Right hindlimb (tissue), 1 donor: ENCODE measurements around the gene CLCNKB.
"Not testable (repeated sequence)": the region's sequence is repeated elsewhere in the genome, so short reads cannot be mapped to it uniquely, and the experiment has no call there.

Source experiments
- DNase-seq: peaks from one replicate; pipeline ENCODE4 v3.0.0-alpha.2; 2018

Gene CLCNKB

DNA sequence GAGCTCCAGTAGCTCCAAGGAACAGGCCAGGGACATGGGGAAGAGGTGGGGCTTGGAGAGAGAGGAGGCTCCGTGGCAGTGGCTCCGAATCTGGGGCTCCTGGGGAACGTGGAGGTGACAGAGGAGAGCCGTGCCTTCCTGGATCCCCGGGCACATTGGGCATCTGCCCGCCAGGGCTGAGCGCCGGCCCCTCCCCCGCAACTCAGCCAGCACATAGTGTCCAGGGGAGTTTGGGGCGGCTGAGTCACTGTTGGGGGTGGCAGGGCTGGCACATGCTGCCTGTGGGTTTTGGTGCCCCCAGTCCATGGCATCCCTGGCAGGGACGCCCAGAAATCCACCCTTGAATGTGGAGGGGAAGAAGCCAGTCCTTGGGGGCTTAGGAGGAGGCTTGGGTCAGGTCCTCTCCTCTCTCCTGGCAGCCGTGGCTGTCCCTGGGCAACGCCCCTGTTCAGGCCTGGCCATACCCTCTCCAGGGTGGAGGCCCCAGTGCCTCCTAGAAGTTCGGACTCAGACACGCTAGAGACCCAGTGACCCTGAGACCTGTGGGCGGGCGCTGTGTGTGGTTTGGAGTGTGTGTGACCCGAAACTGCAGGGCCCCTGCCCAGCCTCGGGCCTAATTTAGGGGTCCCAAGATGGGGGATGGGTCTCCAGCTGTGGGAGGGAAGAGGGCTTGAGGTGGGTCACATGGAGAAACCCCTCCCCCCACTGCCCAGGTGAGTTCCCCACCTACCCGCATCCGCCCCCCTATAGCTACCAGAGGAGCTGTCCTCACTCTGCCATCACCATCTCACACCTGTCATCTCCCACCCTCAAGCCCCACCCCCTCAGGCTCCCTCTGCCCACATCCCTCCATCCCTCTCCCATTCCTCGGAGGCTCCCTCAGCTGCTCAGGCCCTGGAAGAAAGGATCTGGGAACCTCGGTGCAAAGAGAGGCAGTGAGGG is 27.4 kb upstream of the CLCNKB start:
- DNase-seq, result no peak

DNA sequence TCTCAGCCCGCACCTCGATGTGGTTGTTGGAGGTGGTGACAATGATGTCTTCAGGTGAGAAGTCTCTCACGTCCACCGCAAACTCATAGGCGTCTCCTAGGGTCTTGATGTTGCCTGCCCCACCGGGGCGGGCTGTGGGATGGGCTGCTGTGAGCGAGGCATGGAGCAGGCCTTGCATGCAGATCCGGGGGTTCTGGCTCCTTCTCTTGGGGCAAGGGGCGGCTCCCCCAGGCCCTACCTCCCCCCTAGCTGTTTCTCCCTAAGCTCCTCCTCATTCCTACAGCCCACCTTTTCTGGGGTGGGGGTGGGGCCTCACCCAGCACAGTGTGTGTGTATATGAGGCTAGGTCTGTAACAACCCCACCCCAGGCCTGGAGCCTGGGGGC is 26.5 kb upstream of the CLCNKB start:
- DNase-seq, result no peak

DNA sequence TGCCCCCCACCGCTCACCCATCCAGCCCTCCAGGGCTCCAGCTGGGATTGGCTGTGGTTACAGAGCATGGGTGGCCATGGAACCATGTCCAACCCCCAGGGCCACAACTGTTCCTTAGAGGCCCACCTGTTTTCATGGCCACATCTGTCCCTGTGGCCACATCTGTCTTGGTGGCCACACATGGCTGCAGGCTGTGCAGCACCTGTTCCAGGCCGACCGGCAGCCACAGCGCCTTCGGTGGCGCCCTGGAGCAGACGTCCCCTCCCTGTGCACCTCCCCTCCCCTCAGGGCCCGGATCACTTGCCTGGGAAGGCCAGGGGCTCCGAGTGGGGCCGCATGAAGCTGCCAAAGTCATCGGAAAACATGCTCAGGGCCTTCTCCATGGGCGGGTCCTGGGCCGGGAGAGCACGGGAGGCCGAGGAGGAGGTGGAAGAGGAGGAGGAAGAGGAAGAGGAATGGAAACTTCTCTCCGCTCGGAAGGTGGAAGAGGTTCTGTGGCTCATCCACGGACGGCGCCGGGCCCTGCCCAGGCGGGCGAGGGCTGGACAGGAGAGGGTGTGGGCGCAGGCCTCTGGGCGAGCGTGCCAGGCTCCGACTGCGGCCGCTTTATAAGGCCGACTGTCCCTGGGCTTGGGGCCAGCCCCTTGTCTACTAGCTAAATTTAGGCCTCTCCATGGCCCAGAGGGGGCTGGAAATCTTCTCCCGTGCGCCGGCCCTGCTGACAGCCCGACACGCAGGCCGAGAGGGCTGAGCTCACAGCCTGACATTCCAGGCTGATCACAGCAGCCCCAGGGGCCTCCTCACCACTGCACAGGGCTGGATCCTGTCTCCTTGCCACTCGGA is 25.9 kb upstream of the CLCNKB start, which contains the start of gene HSPB7:
HSPB7 (minus strand) TSS at position 583 of the 843 bp plus-strand sequence; CDS start at position 503, 80 bp downstream.
- DNase-seq, result peak; percentile 92

DNA sequence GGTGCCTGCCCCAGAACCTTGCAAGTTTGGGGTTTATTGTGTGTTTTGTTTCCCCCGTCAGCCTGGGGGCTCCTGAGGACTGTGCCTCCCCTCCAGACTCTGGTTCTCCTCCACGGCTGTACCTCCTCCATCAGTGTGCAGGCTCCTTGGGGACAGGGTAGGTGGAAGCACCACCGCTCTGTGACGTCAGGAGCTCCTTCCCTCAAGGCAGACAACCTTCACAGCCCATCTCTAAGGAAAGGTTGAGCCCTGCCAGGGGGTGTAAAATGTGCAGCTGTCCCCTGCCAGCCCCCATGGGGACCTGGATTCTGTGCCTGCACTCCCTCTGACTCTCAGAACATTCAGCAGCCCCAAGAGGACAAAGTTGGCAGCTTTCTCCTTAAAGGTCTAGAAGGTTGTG is 25.3 kb upstream of the CLCNKB start:
- DNase-seq, result no peak

DNA sequence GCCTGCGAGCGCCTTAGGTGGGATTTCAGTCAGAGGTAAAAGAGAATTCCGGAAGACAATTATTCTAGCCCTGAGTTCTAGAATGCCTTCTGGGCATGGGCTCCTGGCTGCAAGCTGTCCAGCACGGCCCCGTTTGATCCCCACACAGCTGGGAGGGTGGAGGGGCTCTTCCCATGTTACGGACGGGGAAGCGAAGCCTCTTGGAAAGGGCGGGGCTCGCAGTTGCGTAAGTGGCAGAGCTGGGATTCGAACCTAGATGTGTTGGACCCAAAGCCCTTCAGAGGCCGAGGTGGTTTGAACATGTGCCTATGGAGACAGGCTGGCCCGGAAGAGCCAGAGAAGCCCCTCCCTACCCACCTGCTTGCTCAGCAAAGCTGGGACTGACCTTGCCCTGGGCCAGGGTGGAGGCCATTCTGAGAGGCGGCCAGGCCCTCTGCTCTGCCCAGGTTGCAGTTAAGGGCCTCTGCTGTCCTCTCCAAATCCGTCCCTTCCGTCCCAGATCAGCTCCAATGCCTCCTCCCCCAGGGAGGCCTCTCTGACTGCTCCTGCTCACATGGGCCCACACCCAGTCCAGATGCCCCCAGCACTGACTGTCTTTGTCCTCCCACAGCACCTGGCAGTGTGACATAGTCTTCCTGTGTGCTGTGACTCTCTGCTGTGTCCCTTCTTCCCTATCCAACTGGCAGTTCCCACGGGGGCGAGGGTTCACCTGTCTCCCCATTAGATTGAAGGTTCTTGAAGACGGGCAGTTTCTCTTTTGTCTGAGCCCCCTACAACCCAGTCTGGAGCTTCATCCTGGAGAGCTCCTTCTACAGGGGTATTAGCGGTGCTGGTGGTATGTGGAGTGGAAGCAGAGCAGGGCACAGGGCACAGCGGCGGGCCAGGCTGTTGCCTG is 24.6 kb upstream of the CLCNKB start:
- DNase-seq, result no peak

DNA sequence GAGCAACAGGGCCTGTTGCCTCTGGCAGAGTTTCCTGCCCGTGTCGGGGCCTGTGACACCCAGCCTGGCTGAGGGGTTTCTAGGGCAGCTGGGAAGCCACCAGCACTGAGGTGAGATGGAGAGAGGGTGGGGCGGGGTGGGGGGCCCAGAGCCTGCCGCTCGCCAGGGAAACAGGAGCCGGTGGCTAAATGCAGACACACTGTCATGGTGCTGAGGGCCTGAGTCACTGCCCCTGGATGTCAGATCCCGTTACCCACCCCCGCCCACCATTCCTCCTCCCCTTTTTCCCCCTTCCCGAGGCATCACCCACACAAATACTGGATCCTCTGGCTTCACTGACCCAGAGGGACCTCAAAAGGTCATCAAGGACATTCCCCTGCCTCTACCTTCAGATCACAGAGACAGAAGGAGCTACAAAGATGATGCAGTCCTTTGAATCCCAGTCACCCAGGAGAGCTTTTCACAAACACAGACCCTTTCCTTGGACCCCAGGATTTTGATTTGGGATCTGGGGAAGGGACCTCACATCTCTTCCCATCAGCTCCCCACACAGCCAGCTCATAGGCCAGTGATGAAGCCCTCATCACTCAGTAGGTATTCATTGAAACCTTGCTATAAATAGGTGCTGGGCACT is 23.8 kb upstream of the CLCNKB start:
- DNase-seq, result peak; percentile 54

DNA sequence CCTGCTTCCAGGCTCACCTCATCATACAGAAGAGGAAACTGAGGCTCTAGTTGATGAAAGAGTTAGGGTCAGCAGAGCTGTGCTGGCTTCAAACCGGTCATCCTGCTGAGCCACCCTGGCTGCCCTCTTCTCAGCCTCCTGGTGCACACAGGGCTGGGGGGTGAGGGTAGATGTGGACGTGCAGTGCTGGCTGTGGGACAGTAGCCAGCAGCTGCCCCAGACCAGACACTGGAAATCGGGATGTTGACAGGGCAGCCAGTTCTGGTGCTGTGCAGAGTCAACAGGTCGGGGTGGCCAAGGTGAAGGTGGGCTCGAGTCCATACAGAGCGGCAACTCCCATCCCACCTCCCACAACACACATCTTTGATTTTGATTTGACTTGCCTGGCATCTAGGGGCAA is 23.3 kb upstream of the CLCNKB start:
- no peak for DNase-seq

DNA sequence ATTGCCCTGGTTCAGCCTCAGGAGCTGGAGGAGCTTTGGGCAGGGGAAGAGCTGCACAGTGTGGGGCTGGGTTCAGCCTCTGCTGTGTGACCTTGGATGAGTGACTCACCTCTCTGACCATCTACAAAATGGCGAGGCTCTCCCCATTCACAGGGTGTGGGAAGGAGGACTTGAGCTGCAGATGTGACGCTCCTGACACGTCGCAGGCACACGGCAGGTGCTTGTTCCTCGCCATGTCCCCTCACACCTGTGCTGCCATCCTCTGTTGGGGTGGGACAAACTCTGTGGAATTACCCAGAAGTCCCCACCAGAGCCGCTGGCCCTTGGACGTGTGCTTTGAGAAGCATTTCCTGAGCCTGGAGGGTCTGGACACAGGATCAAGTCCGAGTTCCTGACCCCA is 22.7 kb upstream of the CLCNKB start:
- not testable (repeated sequence) for DNase-seq

DNA sequence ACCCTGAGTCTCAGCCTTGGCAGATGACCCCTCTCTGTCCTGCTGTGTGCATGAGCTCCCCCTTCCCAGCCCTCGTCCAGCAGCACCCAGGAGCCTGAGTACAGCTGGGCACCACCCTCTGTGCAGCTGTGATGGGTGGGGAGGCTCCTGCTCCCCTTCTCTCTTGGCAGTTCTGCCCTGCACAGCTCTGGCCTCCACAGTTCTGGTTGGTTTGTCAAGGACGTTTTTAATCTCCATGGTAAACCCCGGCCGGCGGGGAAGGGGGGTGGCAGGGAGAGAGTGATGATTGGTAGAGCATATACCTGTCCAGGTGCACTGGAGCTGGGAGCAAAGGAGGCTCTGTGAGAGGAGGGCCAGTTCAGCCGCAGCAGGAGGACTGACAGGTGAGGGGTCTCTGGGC is 21.9 kb upstream of the CLCNKB start, which contains the start of gene CLCNKA:
CLCNKA (plus strand) TSS at position 356 of the 400 bp plus-strand sequence. CDS start 584 bp downstream, outside the sequence.
- DNase-seq, result no peak

DNA sequence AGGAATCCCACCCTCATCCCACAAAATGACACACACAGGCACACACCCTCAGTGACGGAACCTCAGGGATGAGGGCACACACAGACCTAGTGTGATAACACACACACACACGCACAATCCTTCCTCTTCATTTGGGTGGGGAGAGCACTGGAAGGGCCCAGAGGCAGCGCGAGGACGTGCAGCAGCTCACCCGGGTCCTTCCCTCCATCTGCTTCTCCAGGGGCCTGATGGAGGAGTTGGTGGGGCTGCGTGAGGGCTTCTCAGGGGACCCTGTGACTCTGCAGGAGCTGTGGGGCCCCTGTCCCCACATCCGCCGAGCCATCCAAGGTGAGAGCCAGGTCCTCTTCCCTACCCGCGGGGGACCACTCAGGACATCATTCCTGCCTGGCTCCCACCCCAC is 21.2 kb upstream of the CLCNKB start:
- DNase-seq, result no peak

DNA sequence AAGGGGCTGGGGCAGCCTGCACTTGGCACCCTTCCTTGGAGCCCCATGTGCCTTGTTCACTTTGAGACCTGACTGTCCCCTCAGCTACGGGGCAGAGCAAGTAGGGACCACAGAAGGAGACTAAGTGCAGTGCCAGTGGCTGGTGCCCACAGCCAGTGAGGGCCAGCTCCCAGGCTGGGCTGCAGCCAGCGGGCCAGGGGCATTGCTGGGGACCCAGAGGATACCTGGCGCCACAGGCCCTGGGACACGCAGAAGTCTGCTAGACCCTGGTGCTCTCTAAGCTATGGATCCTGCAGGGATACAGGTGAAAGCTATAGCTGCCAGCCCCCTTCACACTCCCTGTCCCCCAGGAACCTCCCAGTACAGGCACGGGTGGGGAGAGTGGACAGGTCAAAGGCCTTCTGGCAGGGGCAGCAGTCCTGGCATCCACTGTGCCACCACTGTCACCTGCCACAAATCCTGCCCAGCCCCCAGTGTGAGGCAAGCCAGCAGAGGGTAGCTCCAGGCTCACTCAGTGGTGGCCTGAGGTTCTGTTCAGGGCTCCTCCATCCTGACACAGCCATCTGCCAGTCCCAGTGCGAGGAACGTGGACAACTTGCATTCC is 20.4 kb upstream of the CLCNKB start:
- no peak for DNase-seq

DNA sequence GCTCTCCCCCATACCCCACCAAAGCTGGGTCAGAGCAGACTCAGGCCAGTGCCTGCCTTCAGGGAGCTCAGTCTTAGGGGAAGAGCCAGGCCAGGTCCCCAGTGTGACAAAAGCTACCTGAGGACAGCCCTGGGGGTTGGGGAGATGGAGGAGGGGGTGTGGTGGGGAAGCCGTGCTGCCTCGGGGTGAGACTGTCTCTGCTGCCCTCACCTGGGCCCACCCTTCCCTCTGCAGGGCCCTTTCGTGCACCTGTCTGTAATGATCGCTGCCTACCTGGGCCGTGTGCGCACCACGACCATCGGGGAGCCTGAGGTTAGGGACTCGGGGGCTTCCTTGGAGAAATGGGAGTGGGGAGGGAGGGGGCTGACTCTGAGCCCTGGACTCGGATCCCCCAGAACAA is 17.3 kb upstream of the CLCNKB start:
- not testable (repeated sequence) for DNase-seq

DNA sequence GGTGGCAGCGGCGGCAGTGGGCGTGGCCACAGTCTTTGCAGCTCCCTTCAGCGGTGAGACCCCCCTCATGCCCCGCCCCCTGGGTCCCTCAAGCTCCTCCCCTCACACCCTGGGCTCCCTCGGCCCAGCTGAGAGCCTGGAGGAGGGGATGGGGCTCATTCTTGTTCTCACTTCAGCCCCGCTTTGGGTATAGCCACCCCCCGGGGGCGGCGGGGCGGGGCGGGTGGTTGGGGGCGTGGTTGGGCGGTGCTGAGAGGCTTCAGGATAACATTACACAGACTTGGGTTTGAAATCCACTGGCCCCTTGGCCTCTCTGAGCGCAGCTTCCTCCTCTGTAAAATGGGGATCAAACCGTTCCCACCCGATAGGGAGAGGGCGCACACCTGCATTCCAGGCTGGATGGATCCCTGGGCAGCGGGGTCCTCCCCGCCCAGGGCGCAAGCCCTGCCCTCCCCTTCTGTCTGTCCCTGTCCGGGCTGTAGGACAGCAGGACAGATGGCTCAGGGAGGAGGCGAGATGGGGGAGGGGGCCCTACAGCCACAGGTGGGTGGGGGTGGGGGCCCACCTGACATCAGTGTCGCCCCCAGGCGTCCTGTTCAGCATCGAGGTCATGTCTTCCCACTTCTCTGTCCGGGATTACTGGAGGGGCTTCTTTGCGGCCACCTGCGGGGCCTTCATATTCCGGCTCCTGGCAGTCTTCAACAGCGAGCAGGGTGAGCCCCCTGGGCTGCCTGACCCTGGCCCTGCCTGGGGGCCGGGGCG is 16.7 kb upstream of the CLCNKB start:
- no peak for DNase-seq

DNA sequence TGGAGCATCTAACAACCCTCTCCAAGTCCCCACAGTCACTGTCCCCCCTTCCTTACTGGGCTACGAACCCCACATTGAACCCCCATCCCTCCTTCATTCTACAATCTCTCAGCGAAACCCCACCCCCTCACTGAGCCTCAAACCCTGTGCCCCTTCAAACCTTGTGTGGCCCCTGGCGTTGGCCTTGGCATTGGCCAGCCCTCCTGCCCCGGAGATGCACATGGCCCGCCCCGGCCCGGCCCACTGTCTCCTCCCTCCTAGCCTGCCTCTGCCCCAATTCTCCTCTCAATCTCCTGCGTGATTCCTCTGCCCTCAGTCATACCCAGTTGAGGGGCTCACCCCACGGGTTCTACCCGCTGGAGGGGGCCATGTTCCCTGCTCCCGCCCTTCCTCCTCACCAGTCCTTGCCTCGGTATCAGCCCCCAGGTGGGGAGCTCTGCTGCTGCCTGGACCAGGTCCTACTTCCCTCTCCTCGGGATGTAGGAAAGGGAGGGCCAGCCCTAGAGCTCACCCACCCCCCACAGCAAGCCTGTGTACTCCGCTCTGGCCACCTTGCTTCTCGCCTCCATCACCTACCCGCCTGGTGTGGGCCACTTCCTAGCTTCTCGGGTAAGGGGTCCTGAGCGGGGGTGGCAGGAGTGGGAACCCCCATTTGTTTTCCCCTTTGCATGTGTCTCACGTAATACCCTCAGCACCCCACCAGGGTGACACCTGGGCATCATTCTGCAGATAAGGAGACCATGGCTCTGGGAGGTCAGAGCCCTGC is 15.2 kb upstream of the CLCNKB start:
- DNase-seq, result no peak

DNA sequence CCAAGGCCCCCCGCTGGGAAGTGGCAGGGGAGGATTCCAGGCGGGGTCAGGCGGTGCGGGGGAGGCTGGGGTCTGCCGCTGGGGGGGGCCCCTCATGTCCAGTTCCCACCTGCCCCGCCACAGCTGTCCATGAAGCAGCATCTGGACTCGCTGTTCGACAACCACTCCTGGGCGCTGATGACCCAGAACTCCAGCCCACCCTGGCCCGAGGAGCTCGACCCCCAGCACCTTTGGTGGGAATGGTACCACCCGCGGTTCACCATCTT is 14.6 kb upstream of the CLCNKB start:
- not testable (repeated sequence) for DNase-seq

DNA sequence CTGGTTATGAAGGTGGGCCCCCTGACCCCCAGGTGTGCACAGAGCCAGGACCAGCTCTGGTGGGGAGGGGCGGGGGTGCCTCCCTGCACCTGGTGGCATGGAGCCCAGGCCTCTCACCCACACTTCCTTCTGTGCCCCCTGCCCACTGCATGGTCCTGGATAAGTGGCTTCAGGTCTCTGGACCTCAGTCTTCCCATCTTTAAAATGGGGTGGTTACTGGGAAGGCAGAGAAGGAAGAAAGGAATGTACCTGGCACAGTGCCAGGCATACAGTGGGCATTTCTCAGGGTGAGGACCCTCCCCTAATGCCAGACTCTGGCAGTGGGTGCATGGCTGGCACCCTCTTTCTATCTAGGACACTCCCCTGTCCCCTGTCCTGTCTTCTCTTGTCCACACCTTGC is 14.3 kb upstream of the CLCNKB start:
- DNase-seq, result no peak

DNA sequence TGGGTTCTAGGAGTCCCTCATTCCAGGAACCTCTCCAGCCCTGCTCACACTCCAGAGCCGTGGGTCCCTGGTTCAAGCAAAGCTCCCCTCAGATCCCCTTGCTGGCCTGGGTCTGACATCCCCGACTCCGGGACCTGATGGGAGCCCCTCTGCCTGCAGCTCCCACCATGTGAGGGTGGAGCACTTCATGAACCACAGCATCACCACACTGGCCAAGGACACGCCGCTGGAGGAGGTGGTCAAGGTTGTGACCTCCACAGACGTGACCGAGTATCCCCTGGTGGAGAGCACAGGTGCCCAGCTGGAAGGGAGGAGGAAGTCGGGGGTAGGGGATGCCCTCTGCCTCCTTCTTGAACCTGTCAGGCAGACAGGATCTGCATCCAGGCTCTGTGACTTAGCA is 12.0 kb upstream of the CLCNKB start:
- no peak for DNase-seq

DNA sequence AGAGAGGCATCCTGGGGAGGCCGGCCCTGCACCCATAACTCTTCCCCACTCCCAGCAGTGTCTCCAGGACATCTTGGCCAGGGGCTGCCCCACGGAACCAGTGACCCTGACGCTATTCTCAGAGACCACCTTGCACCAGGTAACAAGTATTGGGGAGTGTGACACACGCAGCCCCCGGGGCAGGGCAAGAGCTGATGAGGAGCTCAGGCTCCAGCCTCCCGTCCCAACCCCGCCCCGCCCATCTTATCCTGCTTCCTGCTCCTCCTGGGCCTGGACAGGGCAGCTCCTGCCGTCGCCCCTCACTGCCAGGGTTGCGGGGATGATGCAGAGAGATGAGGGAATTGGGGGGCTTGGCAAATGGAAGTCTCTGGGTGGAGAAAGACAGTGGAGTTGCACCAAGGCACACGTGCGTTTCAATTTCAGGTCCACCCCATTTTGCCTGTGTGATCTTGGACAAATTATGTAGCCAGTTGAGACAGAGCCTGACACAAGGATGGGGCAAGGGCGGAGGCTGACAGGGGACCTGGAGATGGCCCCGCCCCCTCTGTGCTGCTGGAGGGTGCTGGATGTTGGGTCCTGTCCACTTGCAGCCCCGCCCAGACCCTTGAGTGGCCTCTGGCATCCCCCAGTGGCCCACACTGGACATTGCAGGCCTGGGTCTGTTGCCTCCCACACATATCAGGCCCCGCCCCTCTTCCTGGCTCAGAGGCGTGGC is 11.0 kb upstream of the CLCNKB start:
- DNase-seq, result peak; percentile 86

DNA sequence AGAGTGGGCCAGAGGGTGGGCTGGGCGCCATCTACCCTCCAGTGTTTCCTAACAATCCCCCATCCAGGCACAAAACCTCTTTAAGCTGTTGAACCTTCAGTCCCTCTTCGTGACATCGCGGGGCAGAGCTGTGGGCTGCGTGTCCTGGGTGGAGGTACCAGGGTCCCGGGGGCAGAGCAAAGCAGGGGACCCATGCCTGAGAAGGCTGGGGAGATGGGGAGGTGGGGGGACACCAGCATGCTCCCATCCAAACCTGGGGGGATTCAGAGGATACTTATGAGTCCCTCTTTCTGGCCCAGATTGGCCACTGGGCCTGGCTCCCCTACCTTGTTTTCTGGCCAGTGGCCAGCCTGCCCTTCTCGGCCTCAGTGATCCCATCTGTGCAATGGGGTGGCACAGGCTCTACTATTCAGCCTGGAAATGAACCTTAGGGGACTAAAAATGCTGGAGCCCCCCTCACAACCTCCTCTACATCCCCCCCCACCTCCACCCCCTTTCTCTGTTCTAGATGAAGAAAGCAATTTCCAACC is 10.4 kb upstream of the CLCNKB start:
- DNase-seq, result not testable (repeated sequence)
